ENCODE measurements around the gene CAT.

- TF ChIP-seq EZH2 (IDR thresholded peaks at IDR 0.05; ENCODE audit: insufficient read depth, poor library complexity, severe bottlenecking) (no peak), EZH2phosphoT487 (IDR thresholded peaks at IDR 0.05; ENCODE audit: insufficient read depth, low read depth) (no peak)
Observed at GRCh38 chr11:34483106-34483874, 44.6 kb downstream of the CAT start.

All from GM23248 (cell line).